Measurements from ENCODE around the gene PGS1. TPM values are rescaled to one million over a fixed set of nuclear protein-coding genes. Genes with fewer than 3 reads are reported as not detected.

Gene PGS1
- total RNA-seq, 1 donor from 2014 or later, result 22.7 TPM

DNA sequence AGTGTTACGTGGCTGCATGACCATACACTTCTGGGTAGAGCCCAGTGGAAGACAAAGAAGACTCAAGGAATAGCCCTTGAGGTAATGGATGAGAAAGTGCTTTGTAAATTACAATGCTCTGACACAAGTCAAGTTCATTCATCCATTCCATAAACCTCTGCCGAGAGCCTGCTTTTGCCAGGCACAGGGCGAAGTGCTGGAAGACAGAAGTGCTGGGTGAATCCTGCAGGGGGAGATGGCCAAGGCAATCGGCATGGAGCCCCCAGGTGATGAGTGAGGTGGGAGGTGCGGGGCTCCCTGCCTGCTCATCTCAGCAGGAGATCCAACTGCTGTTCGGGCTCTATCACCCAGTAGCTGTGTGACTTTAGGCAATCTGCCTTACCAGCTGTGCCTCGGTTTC lies 15.8 kb upstream of the PGS1 start:
- Mint-ChIP-seq H3K27me3 (ENCODE audit: low read depth) (no peaks in the 10 kb centered on the region), H3K4me3 (ENCODE audit: unreplicated experiment) (no peak overlapping the region), H3K36me3 (ENCODE audit: low read depth) (peaks cover 6% of the 10 kb centered on the region), H3K9me3 (ENCODE audit: low read depth) (no peaks in the 10 kb centered on the region), H3K4me1 (ENCODE audit: low read depth) (peaks cover 47% of the 10 kb centered on the region), H3K27ac (ENCODE audit: unreplicated experiment) (no peak overlapping the region)
- DNase-seq (ENCODE audit: low spot score), result no peak
- TF ChIP-seq, protein P1, sequence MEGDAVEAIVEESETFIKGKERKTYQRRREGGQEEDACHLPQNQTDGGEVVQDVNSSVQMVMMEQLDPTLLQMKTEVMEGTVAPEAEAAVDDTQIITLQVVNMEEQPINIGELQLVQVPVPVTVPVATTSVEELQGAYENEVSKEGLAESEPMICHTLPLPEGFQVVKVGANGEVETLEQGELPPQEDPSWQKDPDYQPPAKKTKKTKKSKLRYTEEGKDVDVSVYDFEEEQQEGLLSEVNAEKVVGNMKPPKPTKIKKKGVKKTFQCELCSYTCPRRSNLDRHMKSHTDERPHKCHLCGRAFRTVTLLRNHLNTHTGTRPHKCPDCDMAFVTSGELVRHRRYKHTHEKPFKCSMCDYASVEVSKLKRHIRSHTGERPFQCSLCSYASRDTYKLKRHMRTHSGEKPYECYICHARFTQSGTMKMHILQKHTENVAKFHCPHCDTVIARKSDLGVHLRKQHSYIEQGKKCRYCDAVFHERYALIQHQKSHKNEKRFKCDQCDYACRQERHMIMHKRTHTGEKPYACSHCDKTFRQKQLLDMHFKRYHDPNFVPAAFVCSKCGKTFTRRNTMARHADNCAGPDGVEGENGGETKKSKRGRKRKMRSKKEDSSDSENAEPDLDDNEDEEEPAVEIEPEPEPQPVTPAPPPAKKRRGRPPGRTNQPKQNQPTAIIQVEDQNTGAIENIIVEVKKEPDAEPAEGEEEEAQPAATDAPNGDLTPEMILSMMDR (IDR thresholded peaks at IDR 0.05), result peak; percentile 31

DNA sequence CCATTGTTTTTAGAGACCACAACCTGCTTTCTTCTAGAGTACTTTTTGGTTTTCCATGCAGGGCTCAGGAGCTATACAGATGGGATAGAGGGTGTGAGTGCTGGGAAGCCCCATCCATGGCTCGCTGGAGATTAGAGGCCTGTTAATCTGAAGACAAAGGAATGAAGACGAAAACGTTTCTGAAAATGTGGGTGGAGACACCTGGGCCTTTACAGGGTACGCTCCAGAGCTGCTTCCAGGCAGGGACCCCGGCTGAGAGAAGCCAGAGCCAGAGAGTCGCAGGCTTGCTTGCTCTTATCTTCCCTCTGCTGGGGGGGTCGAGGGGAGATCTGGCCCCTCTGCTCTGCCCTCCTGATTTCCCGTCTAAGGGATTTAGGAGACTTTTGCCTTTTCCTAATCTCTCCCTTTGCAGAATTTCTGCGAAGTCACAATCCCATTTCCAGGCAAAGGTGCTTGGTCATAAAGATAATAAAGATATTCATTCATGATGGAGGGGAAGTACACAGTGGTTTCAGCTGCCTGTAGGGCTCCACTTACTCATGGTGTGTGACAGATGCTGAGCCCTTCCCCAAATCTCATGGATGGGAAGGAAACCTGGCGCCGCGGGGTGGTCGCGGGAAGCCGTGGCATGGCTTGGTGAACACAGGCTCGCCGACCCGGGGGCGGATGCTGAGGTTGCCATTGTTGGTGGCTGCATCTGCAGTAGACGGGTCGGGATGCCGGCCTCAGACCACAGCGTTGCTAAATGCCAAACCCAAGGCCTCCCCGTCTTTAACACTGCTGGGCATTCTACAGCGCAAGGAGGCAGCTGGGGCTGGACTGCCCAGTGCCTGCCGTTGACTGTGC lies 13.8 kb upstream of the PGS1 start:
- Mint-ChIP-seq H3K9me3 (ENCODE audit: low read depth) (no peaks in the 10 kb centered on the region), H3K27ac (ENCODE audit: unreplicated experiment) (peak overlapping the region; percentile 32), H3K4me3 (ENCODE audit: unreplicated experiment) (no peak overlapping the region), H3K27me3 (ENCODE audit: low read depth) (no peaks in the 10 kb centered on the region), H3K36me3 (ENCODE audit: low read depth) (no peaks in the 10 kb centered on the region), H3K4me1 (ENCODE audit: low read depth) (peaks cover 40% of the 10 kb centered on the region)
- TF ChIP-seq, protein P1 (IDR thresholded peaks at IDR 0.05), result no peak
- DNase-seq (ENCODE audit: low spot score), result no peak

DNA sequence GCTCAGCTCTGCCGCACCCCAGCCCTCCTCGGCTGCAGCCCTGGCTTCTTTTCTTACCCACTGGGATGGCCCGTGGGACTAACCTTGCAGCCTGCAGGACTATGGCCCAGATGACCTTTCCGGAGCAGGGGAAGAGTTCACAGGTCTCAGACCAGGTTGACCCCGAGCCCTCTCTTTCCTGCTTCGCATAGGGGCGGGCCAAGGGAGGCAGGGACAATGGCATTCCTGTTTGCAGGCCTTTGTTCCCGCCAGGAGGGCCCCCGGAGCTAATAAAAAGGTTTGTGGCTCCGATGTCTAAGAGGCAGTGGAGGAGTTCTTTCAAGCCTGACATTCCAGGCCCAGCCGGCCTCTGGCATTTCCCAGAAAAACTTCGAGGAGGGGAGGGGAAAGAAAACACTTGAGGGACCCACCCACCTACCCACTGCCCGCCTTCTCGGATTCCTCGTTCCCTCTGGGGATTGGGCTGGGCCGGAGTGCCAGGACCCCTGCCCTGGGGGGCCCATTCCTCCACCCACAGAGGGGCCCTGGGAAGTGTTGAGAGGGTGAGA lies 12.8 kb upstream of the PGS1 start:
- TF ChIP-seq, protein P1 (IDR thresholded peaks at IDR 0.05), result no peak
- H3K36me3 Mint-ChIP-seq (ENCODE audit: low read depth), result no peaks in the 10 kb centered on the region
- peaks cover 39% of the 10 kb centered on the region for H3K4me1 Mint-ChIP-seq (ENCODE audit: low read depth)
- no peak for DNase-seq (ENCODE audit: low spot score)
- peak overlapping the region; percentile 58 for H3K4me3 Mint-ChIP-seq (ENCODE audit: unreplicated experiment)
- H3K27ac Mint-ChIP-seq (ENCODE audit: unreplicated experiment), result peak overlapping the region; percentile 94
- no peaks in the 10 kb centered on the region for H3K9me3 Mint-ChIP-seq (ENCODE audit: low read depth)
- no peaks in the 10 kb centered on the region for H3K27me3 Mint-ChIP-seq (ENCODE audit: low read depth)

DNA sequence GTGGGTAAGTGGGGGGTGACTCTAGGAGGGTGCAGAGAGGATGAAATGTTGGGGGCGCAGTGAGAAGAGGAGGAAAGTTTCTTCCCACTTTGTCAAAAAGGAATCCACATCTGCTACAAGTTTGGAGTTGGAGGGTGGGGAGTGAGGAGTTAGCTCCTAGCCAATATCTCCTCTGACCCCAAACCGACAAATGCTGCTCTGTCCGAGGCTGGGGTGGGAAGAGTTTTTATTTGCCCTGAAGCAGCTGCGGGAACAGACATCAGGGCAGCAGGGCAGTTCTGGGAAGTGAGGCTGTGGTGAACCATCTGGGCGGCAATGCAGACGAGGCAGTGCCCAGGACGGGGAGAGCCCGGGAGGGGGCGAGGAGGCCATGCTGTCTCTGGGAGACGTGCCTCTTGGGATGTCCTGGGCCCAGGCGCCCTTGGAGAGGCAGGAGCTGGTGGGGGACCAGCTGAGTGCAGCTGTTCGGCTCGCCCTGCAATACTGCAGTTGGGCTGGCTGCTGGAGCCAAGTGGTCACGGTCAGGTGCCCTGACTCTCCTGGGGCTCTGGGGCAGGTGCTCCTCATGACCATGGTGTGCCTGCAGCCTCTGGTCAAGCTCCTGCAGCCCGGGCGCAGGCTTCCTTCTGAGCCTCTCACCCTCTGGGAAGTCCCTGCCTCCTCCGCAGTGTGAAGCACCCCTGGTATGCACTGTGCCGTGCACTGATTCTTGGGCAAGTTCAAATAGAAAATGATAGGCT lies 12.2 kb upstream of the PGS1 start:
- Mint-ChIP-seq H3K27ac (ENCODE audit: unreplicated experiment) (peak overlapping the region; percentile 94), H3K9me3 (ENCODE audit: low read depth) (no peaks in the 10 kb centered on the region), H3K4me1 (ENCODE audit: low read depth) (peaks cover 36% of the 10 kb centered on the region), H3K27me3 (ENCODE audit: low read depth) (no peaks in the 10 kb centered on the region), H3K36me3 (ENCODE audit: low read depth) (no peaks in the 10 kb centered on the region), H3K4me3 (ENCODE audit: unreplicated experiment) (peak overlapping the region; percentile 58)
- no peak for DNase-seq (ENCODE audit: low spot score)
- TF ChIP-seq, protein P1 (IDR thresholded peaks at IDR 0.05), result peak; percentile 14

DNA sequence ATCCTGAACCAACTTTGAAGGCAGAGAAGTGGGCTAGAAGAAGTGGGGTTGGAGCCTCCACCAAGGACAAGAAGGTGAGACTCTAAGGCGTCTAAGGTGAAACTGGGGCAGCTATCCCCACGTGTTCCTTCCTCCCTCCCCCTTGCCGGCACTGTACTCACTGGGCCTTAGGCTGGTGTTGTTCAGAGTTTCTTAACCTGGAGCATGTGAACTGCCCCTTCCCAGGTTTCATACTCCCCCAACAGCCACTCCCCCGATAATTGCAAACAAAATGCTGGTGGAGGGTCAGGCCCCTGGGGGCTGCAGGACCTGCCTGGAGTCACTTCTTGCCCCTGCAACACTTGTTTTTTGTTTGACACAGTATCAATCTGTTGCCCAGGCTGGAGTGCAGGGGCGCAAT lies 11.3 kb upstream of the PGS1 start:
- Mint-ChIP-seq H3K9me3 (ENCODE audit: low read depth) (no peaks in the 10 kb centered on the region), H3K27me3 (ENCODE audit: low read depth) (no peaks in the 10 kb centered on the region), H3K4me3 (ENCODE audit: unreplicated experiment) (no peak overlapping the region), H3K27ac (ENCODE audit: unreplicated experiment) (peak overlapping the region; percentile 94), H3K4me1 (ENCODE audit: low read depth) (peaks cover 36% of the 10 kb centered on the region), H3K36me3 (ENCODE audit: low read depth) (no peaks in the 10 kb centered on the region)
- no peak for DNase-seq (ENCODE audit: low spot score)
- TF ChIP-seq, protein P1 (IDR thresholded peaks at IDR 0.05), result no peak

All from chondrocyte (in vitro differentiated cells).